Measurements from ENCODE around the gene KATNAL2.

The KATNAL2 gene, protein sequence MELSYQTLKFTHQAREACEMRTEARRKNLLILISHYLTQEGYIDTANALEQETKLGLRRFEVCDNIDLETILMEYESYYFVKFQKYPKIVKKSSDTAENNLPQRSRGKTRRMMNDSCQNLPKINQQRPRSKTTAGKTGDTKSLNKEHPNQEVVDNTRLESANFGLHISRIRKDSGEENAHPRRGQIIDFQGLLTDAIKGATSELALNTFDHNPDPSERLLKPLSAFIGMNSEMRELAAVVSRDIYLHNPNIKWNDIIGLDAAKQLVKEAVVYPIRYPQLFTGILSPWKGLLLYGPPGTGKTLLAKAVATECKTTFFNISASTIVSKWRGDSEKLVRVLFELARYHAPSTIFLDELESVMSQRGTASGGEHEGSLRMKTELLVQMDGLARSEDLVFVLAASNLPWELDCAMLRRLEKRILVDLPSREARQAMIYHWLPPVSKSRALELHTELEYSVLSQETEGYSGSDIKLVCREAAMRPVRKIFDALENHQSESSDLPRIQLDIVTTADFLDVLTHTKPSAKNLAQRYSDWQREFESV

GRCh38 chr18:46917108-46917802, at the start of gene KATNAL2, which contains the start of gene PIAS2:
KATNAL2 (plus strand) TSS chr18:46917602; CDS start chr18:46946873, 29,271 bp downstream.
PIAS2 (minus strand) TSS chr18:46917507; CDS start chr18:46917345, 162 bp downstream.
- DNase-seq (ENCODE audit: low spot score), result peak; percentile 76

DNA sequence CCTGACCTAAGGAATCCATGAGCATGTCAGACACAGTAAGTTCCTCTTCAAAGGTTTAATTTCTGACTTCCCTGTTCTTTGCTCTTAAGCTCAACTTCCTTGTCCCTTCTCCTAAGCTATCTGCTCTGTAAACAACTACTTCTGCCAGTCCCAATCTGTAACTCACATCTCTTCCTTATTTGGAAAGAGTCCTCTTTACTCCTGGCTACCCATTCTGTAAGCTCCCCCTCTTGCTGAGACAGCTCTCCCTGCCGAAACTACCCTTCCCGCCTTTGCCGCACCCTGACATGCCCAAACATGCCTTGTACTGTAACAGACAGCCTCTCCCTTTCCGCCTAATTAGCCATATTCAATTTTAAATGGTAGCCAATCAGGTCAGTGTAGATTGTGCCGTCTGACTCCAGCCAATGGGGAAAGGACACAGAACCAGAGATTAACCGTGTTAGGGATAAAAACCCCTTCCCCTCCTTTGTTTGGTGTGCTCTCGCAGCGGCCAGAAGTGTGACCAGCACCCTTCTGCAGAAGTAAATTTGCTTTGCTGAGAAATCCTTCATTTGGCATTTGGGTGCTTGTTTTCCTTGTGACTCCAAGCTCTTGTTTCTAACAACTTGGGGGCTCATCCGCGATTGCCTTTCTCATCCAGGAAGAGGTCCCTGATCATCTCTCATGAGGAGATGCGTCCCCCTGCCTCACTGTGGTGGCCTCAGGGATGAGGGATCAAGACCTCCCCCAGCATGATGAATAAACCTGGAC, 49.1 kb upstream of the KATNAL2 start:
- no peak for DNase-seq (ENCODE audit: low spot score)

- DNase-seq (ENCODE audit: low spot score), result no peak
Observed at GRCh38 chr18:46877329-46877987, 39.9 kb upstream of the KATNAL2 start.

GRCh38 chr18:46883180-46883579, 34.2 kb upstream of the KATNAL2 start:
- DNase-seq (ENCODE audit: low spot score), result no peak

DNA sequence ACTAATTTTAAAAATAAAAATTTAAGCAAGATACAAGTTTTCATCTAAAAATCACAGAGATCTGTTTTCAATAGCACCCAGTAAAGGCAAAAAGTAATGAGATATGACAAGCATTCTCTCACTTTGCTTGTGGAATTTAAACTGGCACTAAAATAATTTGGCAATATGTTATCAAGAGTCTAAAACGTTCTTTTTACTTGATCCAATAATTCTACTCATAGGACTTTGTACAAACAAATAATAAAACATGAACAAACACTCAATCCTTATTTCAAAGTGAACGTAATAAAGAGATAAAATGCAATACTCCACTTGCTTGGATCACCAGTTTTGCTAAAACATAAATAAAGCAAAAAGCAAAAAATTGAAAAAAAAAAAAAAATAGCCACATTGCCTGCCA, 30.5 kb upstream of the KATNAL2 start:
- DNase-seq (ENCODE audit: low spot score), result no peak

- no peak for DNase-seq (ENCODE audit: low spot score)
Observed at GRCh38 chr18:46888965-46889364, 28.4 kb upstream of the KATNAL2 start.

- DNase-seq (ENCODE audit: low spot score), result no peak
Observed at GRCh38 chr18:46891742-46892214, 25.6 kb upstream of the KATNAL2 start.

DNA sequence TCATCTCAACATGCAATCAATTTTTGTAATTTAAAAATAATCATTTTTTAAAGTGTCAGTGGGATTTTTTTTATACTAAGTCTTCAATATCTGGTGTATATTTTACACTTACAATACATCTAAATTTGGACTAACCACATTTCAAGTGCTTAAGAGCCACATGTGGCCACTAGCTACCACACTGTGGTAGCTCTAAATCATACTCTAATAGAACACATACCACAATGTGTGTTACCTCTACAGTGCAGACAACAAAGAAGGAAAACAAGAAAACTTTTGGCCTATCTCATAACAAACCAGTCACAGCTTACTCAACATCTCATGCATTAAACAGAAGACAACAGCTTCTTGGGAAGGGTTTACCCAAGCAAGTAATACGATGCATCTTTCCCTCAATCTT, 24.6 kb upstream of the KATNAL2 start:
- no peak for DNase-seq (ENCODE audit: low spot score)

- no peak for DNase-seq (ENCODE audit: low spot score)
Observed at GRCh38 chr18:46893360-46893759, 24.0 kb upstream of the KATNAL2 start.

DNA sequence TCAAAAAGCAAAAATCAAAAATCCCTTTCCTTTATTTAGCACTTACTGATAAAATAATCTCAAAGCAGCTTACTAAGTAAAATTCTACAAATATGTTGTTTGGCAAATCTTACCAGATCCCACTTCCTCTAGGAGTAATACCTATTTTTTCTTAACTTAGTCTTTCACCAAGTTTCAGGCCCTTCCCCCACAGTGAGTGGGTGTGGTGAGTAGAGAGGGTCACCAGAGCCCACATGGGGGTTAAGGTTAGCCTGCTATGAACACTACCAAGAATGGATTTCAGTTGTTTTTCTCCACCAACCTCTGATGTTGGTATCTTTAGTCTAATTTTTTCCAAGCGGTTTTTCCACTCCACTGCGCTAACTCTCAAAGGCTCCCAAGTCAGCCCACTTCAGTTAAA, 23.3 kb upstream of the KATNAL2 start:
- no peak for DNase-seq (ENCODE audit: low spot score)

- no peak for DNase-seq (ENCODE audit: low spot score)
Observed at GRCh38 chr18:46899274-46899948, 18.0 kb upstream of the KATNAL2 start.

- DNase-seq (ENCODE audit: low spot score), result no peak
Observed at GRCh38 chr18:46903406-46903805, 14.0 kb upstream of the KATNAL2 start.

GRCh38 chr18:46909497-46909896, 7.9 kb upstream of the KATNAL2 start:
- no peak for DNase-seq (ENCODE audit: low spot score)

DNA sequence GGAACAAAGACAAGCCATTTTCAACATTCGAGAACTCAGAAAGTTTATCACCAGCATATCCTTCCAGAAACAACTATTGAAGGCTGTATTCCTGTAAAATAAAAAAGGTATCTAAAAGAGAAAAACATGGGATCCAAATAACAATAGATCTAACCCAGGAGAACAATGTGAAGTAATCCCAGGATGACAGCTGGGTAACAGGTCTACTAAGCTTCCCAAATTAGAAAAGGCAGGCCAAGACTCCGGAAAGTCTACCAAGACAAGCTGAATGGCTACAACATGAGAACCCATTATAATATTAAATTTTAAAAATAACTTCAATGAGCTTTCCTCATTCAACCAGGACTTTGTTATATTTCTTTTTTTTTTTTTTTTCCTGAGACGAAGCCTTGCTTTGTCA, 6.5 kb upstream of the KATNAL2 start:
- no peak for DNase-seq (ENCODE audit: low spot score)

GRCh38 chr18:46915800-46916550, 1.4 kb upstream of the KATNAL2 start:
- DNase-seq (ENCODE audit: low spot score), result no peak

GRCh38 chr18:46916551-46917107, 773 bp upstream of the KATNAL2 start:
- peak; percentile 24 for DNase-seq (ENCODE audit: low spot score)

GRCh38 chr18:46917803-46918600, 600 bp downstream of the KATNAL2 start:
- DNase-seq (ENCODE audit: low spot score), result no peak

DNA sequence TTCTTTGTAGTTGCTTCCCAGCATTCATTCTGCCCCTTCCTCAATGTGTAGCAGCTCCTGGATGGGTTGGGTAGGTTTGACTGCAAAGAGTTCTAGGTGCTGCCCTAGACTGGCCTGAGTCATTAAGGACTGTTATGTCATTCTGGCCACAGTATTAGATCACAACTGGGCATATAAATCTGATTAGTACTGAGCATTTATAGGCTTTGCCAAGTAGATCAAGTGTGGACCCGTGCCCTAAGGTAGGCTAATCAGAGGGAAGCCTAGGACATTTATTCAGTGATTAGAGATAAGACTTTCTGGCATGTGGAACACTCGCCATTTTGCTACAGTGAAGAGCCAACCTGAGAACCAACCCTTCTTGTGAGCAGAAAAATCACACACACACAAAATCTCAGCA, 2.7 kb downstream of the KATNAL2 start:
- no peak for DNase-seq (ENCODE audit: low spot score)

GRCh38 chr18:46920653-46921052, 3.3 kb downstream of the KATNAL2 start:
- DNase-seq (ENCODE audit: low spot score), result no peak

Data from CD4-positive, alpha-beta T cell treated with Interleukin-6 at 100 ng/mL for 8 hours (primary cell).